Stimulated activated CD4-positive, alpha-beta T cell treated with anti-CD3 and anti-CD28 coated beads, Interleukin-4, amount 100 ng/mL, for 4 hours (primary cell): ENCODE data around the gene STAT6.

ENCODE experiments used
- DNase-seq, 2 experiments: peaks; one replicate each; pipeline ENCODE4 v3.0.0-alpha.2; 2020

STAT6 gene

DNA sequence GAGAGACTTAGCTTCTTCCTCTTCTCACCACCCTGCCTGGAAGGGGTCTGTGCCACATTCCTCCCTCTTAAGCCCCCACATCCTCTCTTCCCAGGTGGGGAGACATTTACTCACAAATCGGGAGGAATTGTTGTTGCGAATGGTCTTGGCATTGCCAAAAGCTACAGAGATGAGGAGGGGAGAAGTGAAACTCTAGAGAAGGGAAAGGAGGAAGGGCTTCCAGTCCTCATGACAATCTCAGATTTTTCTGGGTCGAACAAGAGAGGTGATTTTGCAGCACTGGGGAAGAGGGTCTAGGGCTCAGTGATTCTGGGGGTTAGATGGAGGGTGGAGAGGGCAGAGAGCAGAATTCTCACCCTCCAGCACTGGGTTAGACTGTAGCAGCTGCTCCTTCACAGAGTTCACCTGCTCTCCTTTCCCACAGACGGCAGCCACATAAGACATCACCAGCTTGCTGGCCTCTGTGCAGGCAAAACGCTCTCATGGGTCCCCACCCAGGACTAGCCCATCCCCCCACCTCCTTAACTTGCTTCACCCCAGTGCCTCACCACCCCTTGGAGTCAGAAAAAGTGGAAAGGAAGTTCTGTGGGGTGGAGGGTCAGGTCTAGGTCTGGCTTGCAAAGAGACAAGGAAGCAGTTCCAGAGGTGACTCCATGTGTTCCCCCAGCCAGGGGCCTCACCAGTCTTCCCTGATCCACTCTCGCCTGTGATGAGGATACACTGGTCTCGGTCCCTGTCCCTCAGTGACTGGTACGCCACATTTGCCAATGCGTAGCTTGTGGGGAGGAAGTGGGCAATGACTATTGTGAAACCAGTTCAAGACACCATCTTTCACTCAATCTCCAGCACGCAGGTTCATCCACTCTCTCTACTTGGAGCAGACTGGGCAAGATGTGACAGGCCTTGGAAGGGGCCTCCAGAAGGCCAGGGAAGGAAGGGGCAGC is 63.9 kb downstream of the STAT6 start:
- DNase-seq = no peak

- no peak for DNase-seq
Observed at GRCh38 chr12:57046086-57046791, 64.9 kb downstream of the STAT6 start.
